ENCODE data around the gene PCSK6.

PCSK6 gene

GRCh38 chr15:101489599-101490407 is at the start of gene PCSK6:
PCSK6 (minus strand) TSS chr15:101489707; CDS start chr15:101489670, 37 bp downstream.
- Mint-ChIP-seq H3K27ac (no peak within 1 kb of the TSS), H3K4me3 (peak within 1 kb of the TSS; percentile 54), H3K9me3 (no peaks in the 10 kb centered on the region), H3K4me1 (ENCODE audit: low read depth) (peaks cover 2% of the 10 kb centered on the region), H3K27me3 (peaks cover 59% of the 10 kb centered on the region), H3K36me3 (ENCODE audit: low read depth) (no peaks in the 10 kb centered on the region)
- DNase-seq: no peak

- H3K4me1 Mint-ChIP-seq (ENCODE audit: low read depth): no peaks in the 10 kb centered on the region
- no peaks in the 10 kb centered on the region for H3K36me3 Mint-ChIP-seq (ENCODE audit: low read depth)
- no peaks in the 10 kb centered on the region for H3K9me3 Mint-ChIP-seq
- H3K27me3 Mint-ChIP-seq: peaks cover 9% of the 10 kb centered on the region
- no peak overlapping the region for H3K27ac Mint-ChIP-seq
- no peak overlapping the region for H3K4me3 Mint-ChIP-seq
- DNase-seq: no peak
Measured at GRCh38 chr15:101538996-101539395, 49.5 kb upstream of the PCSK6 start.

DNA sequence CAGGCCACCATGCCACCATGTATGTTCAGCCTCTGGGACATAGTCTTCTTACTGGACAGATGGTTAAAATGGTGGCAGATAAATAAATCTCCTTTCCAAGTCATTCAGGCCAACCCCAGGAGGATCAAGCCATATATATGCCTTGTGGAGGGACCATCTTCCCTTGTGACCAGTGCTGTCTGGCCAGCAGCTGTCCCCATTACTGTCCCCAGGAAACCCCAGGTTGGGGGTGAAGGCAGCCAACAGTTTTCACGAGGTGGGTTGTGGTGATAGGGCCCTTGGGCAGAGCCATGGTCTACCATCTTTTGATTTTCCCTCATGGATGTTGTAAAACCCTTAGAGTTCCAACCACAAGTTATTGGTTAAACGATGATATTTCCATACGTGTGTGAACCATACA is 48.7 kb upstream of the PCSK6 start:
- Mint-ChIP-seq H3K36me3 (ENCODE audit: low read depth) (no peaks in the 10 kb centered on the region), H3K27me3 (peaks cover 6% of the 10 kb centered on the region), H3K9me3 (no peaks in the 10 kb centered on the region), H3K4me3 (no peak overlapping the region), H3K4me1 (ENCODE audit: low read depth) (no peaks in the 10 kb centered on the region), H3K27ac (no peak overlapping the region)
- no peak for DNase-seq

- H3K4me3 Mint-ChIP-seq: no peak overlapping the region
- H3K4me1 Mint-ChIP-seq (ENCODE audit: low read depth): no peaks in the 10 kb centered on the region
- peaks cover 7% of the 10 kb centered on the region for H3K27me3 Mint-ChIP-seq
- DNase-seq: no peak
- H3K36me3 Mint-ChIP-seq (ENCODE audit: low read depth): no peaks in the 10 kb centered on the region
- no peaks in the 10 kb centered on the region for H3K9me3 Mint-ChIP-seq
- no peak overlapping the region for H3K27ac Mint-ChIP-seq
Measured at GRCh38 chr15:101537483-101538080, 48.1 kb upstream of the PCSK6 start.

GRCh38 chr15:101536875-101537405 is 47.4 kb upstream of the PCSK6 start:
- Mint-ChIP-seq H3K4me1 (ENCODE audit: low read depth) (no peaks in the 10 kb centered on the region), H3K27me3 (peaks cover 10% of the 10 kb centered on the region), H3K9me3 (no peaks in the 10 kb centered on the region), H3K36me3 (ENCODE audit: low read depth) (no peaks in the 10 kb centered on the region), H3K27ac (no peak overlapping the region), H3K4me3 (no peak overlapping the region)
- no peak for DNase-seq

- Mint-ChIP-seq H3K4me3 (no peak overlapping the region), H3K27me3 (peaks cover 10% of the 10 kb centered on the region), H3K9me3 (no peaks in the 10 kb centered on the region), H3K27ac (no peak overlapping the region), H3K36me3 (ENCODE audit: low read depth) (no peaks in the 10 kb centered on the region), H3K4me1 (ENCODE audit: low read depth) (no peaks in the 10 kb centered on the region)
- DNase-seq: no peak
Measured at GRCh38 chr15:101536166-101536874, 46.8 kb upstream of the PCSK6 start.

- H3K36me3 Mint-ChIP-seq (ENCODE audit: low read depth): no peaks in the 10 kb centered on the region
- peaks cover 10% of the 10 kb centered on the region for H3K27me3 Mint-ChIP-seq
- no peaks in the 10 kb centered on the region for H3K4me1 Mint-ChIP-seq (ENCODE audit: low read depth)
- DNase-seq: no peak
- no peak overlapping the region for H3K27ac Mint-ChIP-seq
- H3K9me3 Mint-ChIP-seq: no peaks in the 10 kb centered on the region
- H3K4me3 Mint-ChIP-seq: no peak overlapping the region
Measured at GRCh38 chr15:101535170-101535902, 45.8 kb upstream of the PCSK6 start.

DNA sequence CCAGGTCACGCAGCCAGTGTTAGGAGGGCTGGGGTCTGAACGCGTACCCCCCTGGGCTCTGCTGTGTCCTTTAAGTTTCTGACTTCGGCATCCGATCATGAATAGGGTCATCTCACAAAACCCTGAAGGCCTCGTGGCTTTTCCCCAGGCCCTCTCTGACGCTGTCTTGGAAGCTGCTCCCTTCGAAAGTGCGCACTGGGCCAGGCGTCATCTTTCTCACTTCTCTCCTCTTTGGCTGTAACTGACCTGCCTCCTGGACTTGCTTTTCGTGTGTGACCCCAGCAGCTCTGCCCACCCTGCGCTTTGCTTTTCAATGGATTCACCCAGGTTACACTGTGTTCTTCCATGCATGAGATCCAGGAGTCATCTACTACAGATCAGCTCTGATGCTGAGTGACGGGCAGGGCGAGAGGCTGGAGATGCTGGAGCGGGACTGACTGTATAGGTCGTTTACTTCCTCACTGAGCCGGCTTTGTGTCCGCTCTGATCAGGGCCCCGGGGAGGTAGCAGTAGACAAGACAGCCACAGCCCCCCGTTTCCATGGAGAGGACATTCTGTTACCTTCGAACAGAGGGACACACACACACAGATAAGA is 45.0 kb upstream of the PCSK6 start:
- Mint-ChIP-seq H3K4me1 (ENCODE audit: low read depth) (no peaks in the 10 kb centered on the region), H3K9me3 (no peaks in the 10 kb centered on the region), H3K36me3 (ENCODE audit: low read depth) (no peaks in the 10 kb centered on the region), H3K4me3 (no peak overlapping the region), H3K27me3 (peaks cover 10% of the 10 kb centered on the region), H3K27ac (no peak overlapping the region)
- DNase-seq: no peak

- H3K4me1 Mint-ChIP-seq (ENCODE audit: low read depth): no peaks in the 10 kb centered on the region
Measured at GRCh38 chr15:101533371-101534140, 44.0 kb upstream of the PCSK6 start.

DNA sequence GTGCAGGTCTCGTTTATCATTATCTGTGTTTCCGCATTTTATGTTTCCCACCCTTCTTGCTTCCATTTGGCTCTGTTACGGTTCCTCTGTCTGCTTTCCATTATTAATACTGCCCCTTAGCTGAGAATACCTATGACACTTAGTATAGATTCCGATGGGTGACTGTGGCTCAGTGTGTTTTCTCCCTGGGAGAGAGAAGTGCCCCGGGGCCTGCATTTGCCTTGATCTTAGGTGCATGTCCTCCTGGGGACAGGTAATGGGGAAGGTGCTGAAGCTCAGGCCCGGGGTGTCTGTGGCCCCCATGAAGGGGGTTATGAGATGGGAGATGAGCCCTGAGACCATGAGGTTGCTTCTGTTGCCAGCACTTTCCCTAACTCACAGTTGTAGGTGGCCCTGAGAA is 43.4 kb upstream of the PCSK6 start:
- H3K36me3 Mint-ChIP-seq (ENCODE audit: low read depth): no peaks in the 10 kb centered on the region
- no peaks in the 10 kb centered on the region for H3K9me3 Mint-ChIP-seq
- no peak for DNase-seq
- no peaks in the 10 kb centered on the region for H3K4me1 Mint-ChIP-seq (ENCODE audit: low read depth)
- H3K4me3 Mint-ChIP-seq: no peak overlapping the region
- no peak overlapping the region for H3K27ac Mint-ChIP-seq
- H3K27me3 Mint-ChIP-seq: peaks cover 14% of the 10 kb centered on the region

More at GRCh38 chr15:101533371-101534140, 44.0 kb upstream of the PCSK6 start:
- Mint-ChIP-seq H3K36me3 (ENCODE audit: low read depth) (no peaks in the 10 kb centered on the region), H3K4me3 (no peak overlapping the region), H3K9me3 (no peaks in the 10 kb centered on the region), H3K27me3 (peaks cover 14% of the 10 kb centered on the region), H3K27ac (no peak overlapping the region)
- DNase-seq: no peak

DNA sequence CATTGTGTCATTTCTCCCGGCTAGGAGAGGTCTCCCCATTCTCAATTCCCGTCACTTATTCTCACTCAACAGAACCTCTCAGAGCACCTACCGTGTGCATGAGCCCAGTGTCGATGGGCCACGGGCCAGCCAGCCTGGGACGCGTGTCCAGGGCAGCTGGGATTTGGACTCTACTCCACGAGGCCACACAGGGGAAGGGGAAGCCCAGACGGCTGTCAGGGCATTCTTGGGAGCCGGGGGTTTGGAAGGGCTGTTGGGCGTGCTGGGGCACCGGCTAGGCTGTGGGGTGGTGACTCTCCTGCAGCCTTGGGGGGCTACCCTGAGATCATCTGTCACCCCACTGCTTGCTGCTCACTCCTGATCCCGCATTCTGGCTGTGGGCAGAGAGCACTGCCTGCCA is 41.7 kb upstream of the PCSK6 start:
- Mint-ChIP-seq H3K4me1 (ENCODE audit: low read depth) (no peaks in the 10 kb centered on the region), H3K27me3 (peaks cover 16% of the 10 kb centered on the region), H3K36me3 (ENCODE audit: low read depth) (no peaks in the 10 kb centered on the region)

GRCh38 chr15:101530224-101530958 is 40.9 kb upstream of the PCSK6 start:
- no peaks in the 10 kb centered on the region for H3K4me1 Mint-ChIP-seq (ENCODE audit: low read depth)
- DNase-seq: no peak
- H3K9me3 Mint-ChIP-seq: no peaks in the 10 kb centered on the region
- peaks cover 14% of the 10 kb centered on the region for H3K27me3 Mint-ChIP-seq
- H3K27ac Mint-ChIP-seq: no peak overlapping the region
- no peaks in the 10 kb centered on the region for H3K36me3 Mint-ChIP-seq (ENCODE audit: low read depth)
- no peak overlapping the region for H3K4me3 Mint-ChIP-seq

More for the DNA sequence above, 41.7 kb upstream of the PCSK6 start:
- H3K9me3 Mint-ChIP-seq: no peaks in the 10 kb centered on the region
- H3K4me3 Mint-ChIP-seq: no peak overlapping the region
- DNase-seq: no peak
- H3K27ac Mint-ChIP-seq: no peak overlapping the region

DNA sequence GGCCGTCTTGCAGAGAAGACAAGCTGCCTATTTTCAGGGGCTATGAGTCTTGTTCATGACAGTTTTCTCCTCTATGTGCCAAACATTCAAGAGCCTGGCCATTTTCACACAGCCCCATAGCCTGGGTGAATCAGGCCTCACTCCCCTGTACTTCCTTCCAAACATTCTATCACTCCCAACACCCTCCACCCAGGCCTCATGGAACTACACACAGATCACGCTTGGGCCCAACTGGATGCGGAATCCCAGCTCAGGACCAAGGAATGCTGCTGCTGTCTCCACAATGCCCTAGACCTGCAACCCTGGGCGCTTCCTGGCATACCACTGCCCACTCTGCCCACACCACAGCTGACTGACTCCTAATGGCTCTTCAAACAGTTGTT is 39.4 kb upstream of the PCSK6 start:
- no peak for DNase-seq
- Mint-ChIP-seq H3K4me3 (no peak overlapping the region), H3K27ac (no peak overlapping the region), H3K36me3 (ENCODE audit: low read depth) (no peaks in the 10 kb centered on the region), H3K9me3 (no peaks in the 10 kb centered on the region), H3K27me3 (peaks cover 13% of the 10 kb centered on the region), H3K4me1 (ENCODE audit: low read depth) (no peaks in the 10 kb centered on the region)

Measured in activated T-cell treated with anti-CD3 and anti-CD28 coated beads, Interleukin-2, amount 50 U/mL, for 24 hours (primary cell).